BLaER1 treated with 17β-estradiol and CSF1 and Interleukin-3, amounts not matched to agents 10 nM and 100 nM (cell line): Measurements from ENCODE around the gene SPDYE3.
"Not testable (repeated sequence)": the region's sequence is repeated elsewhere in the genome, so short reads cannot be mapped to it uniquely, and the experiment has no call there.

Experiments used
- H3K27ac ChIP-seq, 11 experiments: shearing (Covaris generic); formaldehyde crosslinking; 2 replicates each; pipeline ENCODE4 v1.8.1; 2022
- H3K27me3 ChIP-seq, 11 experiments: shearing (Covaris generic); formaldehyde crosslinking; 2 replicates each; pipeline ENCODE4 v1.8.1; 2022
- H3K36me3 ChIP-seq, 11 experiments: shearing (Covaris generic); formaldehyde crosslinking; 2 replicates each; pipeline ENCODE4 v1.8.1; 2022
- H3K4me1 ChIP-seq, 10 experiments: shearing (Covaris generic); formaldehyde crosslinking; 2 replicates each; pipeline ENCODE4 v1.8.1; 2022
- H3K4me2 ChIP-seq, 11 experiments: shearing (Covaris generic); formaldehyde crosslinking; 2 replicates each; pipeline ENCODE4 v1.8.1; 2022
- H3K4me3 ChIP-seq, 10 experiments: shearing (Covaris generic); formaldehyde crosslinking; 2 replicates each; pipeline ENCODE4 v1.8.1; 2022
- H3K9ac ChIP-seq, 11 experiments: shearing (Covaris generic); formaldehyde crosslinking; 2 replicates each; pipeline ENCODE4 v1.8.1; 2022
- H3K9me3 ChIP-seq, 11 experiments: shearing (Covaris generic); formaldehyde crosslinking; replicated peaks in 1 of 11; 2 replicates each; pipeline ENCODE4 v1.8.1; 2022
- H4K20me1 ChIP-seq, 11 experiments: shearing (Covaris generic); formaldehyde crosslinking; 2 replicates each; pipeline ENCODE4 v1.8.1; 2022
- Cebpa-rat ChIP-seq, 11 experiments: shearing (Covaris generic); IDR thresholded peaks; 2 replicates each; pipeline ENCODE4 v1.8.1; 2022

Gene SPDYE3

DNA sequence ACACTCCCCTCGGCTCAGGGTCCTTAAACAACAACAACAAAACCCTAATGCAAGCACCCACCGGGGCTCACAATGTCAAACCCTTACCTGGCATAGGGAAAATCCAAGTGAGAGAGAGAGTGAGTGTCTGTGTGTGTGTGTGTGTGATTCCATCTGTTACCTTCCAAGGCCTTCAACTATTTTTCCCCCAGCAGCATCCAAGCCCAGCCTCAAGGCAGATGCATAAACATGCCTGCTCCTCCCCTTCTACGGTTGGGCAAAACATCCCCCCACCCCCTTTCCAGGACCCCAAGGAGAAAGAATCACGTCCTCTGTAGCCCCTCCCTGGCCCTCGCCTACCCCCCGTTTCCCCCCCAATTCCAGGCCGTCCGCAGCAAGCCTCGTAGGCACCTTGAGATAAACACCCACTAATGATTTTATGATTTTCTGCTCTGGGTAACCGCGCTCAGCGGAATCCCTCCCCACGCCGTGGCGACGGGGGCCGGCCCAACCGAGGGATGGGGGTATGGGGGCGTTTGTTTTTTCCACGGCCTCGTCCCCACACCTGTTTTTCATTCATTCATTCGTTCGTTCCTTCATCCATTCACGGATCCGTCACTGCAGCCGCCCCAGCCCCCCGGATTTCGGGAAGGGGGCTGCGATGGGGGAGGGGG is 36.4 kb upstream of the SPDYE3 start:
- Histone ChIP-seq H4K20me1 (peaks cover 0 to 48% (median 38%) of the 10 kb centered on the region in 11 experiments; a peak in 17 of 22 replicates), H3K4me2 (peak overlapping the region; percentile 67 to 87 (median 77)), H3K9ac (peak overlapping the region in 10 of 11 experiments; percentile 29 to 85 (median 56); a peak in 11 of 22 replicates), H3K4me3 (peak overlapping the region; percentile 82 to 92 (median 89); a peak in 19 of 20 replicates), H3K4me1 (peaks cover 10 to 31% (median 24%) of the 10 kb centered on the region in 10 experiments)
- H3K9me3 ChIP-seq, H3K27me3 ChIP-seq, H3K27ac ChIP-seq, H3K36me3 ChIP-seq: not testable (repeated sequence)

DNA sequence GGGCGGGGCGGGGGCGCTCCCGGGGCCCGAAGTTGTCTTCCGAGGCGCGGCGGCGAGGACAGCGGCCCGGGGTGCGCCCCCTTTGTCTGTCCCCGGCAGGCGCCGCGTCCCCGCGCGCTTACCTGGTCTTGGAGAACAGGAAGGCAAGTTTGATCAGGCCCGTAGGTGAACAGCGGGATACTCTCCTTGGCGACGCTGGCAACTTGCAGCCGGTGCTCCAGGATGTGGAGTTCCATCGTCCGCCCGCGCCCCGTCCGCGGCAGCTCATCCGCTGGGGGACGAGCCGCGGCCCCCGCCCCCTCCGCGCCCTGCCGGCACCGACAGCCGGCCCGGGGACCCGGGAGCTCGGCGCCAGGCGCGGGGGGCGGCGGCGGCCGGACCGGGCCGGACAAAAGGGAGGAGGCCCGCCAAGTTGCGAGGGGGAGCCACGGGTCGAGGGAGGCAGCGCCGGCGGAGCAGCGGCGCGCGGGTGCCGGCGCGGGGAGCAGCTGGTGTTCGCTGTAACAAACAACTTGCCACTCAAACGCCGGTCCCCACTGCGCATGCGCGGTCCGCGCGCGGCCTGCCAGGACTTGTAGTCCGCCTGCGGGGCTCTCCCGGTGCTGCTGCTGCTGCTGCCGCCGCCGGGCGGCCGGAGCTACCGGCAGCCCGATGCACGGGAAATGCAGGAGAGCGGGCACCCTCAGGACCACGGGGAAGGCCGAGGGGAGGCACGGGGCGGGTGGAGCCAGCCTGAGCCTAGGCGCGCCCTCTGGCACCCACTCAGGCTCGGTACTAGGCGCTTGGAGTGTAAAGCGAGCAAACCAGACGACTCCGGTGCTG is 35.6 kb upstream of the SPDYE3 start:
- Histone ChIP-seq H3K27ac (peak overlapping the region in 10 of 11 experiments; percentile 64 to 86 (median 76); a peak in 21 of 22 replicates), H3K4me2 (peak overlapping the region; percentile 64 to 87 (median 76)), H3K4me1 (peaks cover 9 to 24% (median 17%) of the 10 kb centered on the region in 10 experiments), H3K9ac (peak overlapping the region; percentile 78 to 88 (median 85)), H3K9me3 (no peaks in the 10 kb centered on the region), H3K4me3 (peak overlapping the region; percentile 82 to 92 (median 89)), H3K36me3 (no peaks in the 10 kb centered on the region), H3K27me3 (no peaks in the 10 kb centered on the region), H4K20me1 (peaks cover 0 to 39% (median 31%) of the 10 kb centered on the region in 11 experiments; a peak in 17 of 22 replicates)
- no peak for TF ChIP-seq Cebpa-rat (IDR thresholded peaks at IDR 0.05)

DNA sequence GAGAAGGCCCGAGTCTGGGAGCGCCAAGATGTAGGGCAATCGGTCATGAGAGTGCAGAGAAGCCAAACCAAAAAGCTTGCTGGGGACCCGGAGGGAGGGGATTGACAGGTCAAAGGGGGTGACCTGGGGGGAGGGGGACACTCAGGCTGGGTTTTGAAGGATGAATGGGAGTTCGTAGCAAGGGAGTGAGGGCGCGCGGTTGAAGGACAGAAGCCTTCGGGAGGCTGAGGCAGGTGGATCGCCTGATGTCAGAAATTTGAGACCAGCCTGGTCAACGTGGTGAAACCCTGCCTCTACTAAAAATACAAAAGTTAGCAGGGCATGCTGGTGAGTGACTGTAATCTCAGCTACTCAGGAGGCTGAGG is 35.0 kb upstream of the SPDYE3 start:
- Histone ChIP-seq H3K4me1 (peaks cover 8 to 24% (median 17%) of the 10 kb centered on the region in 10 experiments; a peak in 19 of 20 replicates), H3K4me3 (peak overlapping the region in 9 of 10 experiments; percentile 82 to 92 (median 89); a peak in 18 of 20 replicates), H3K4me2 (peak overlapping the region; percentile 64 to 87 (median 76)), H4K20me1 (peaks cover 0 to 33% (median 26%) of the 10 kb centered on the region in 11 experiments; a peak in 15 of 22 replicates), H3K27ac (peak overlapping the region in 7 of 11 experiments; percentile 64 to 86 (median 78); a peak in 10 of 22 replicates), H3K9ac (peak overlapping the region; percentile 78 to 88 (median 85); a peak in 20 of 22 replicates)
- not testable (repeated sequence) for H3K36me3 ChIP-seq, H3K9me3 ChIP-seq, H3K27me3 ChIP-seq

DNA sequence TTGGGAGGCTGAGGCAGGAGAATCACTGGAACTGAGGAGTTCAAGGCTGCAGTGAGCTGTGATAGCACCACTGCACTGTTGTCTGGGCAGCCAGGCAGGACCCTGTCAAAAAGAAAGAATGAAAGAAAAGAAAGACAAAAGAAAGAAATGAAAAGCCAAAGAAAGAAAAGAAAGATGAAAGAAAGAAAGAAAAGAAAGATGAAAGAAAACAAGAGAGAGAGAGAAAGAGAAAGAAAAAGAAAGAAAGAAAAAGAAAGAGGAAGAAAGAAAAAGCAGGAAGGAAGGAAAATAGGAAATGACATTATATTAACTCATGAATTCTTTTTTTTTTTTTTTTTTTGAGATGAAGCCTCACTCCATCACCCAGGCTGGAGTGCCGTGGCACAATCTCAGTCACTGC is 32.4 kb upstream of the SPDYE3 start:
- H3K36me3 ChIP-seq, result peaks cover 0 to 6% (median 0%) of the 10 kb centered on the region in 11 experiments; a peak in 2 of 22 replicates
- no peak overlapping the region for H3K4me3 ChIP-seq
- H3K4me2 ChIP-seq, result peak overlapping the region; percentile 10 to 69 (median 58); a peak in 21 of 22 replicates
- H3K9me3 ChIP-seq, result no peaks in the 10 kb centered on the region
- H4K20me1 ChIP-seq, result peaks cover 0 to 7% (median under 1%) of the 10 kb centered on the region in 11 experiments; a peak in 9 of 22 replicates
- H3K4me1 ChIP-seq, result peaks cover 8 to 24% (median 17%) of the 10 kb centered on the region in 10 experiments; a peak in 19 of 20 replicates
- H3K27me3 ChIP-seq, result no peaks in the 10 kb centered on the region
- H3K9ac ChIP-seq, result no peak overlapping the region
- no peak for TF ChIP-seq Cebpa-rat (IDR thresholded peaks at IDR 0.05)
- H3K27ac ChIP-seq, result no peak overlapping the region

DNA sequence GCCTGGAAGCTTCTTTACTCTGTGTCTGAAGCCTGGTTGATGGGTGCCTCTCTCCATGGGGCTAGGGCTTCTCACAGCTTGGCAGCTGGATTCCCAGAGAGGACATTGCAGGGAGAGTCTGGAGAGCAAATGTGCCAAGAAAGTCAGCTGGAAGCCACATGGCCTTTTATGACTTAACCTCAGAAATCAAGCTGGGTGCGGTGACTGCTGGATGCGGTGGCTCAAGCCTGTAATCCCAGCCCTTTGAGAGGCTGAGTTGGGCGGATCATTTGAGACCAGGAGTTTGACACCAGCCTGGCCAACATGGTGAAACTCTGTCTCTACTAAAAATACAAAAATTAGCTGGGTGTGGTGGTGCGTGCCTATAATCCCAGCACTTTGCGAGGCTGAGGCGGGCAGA is 31.4 kb upstream of the SPDYE3 start:
- H4K20me1 ChIP-seq, H3K9me3 ChIP-seq, H3K9ac ChIP-seq, H3K36me3 ChIP-seq, H3K4me3 ChIP-seq, H3K27me3 ChIP-seq: not testable (repeated sequence)
- Histone ChIP-seq H3K4me1 (peaks cover 8 to 19% (median 16%) of the 10 kb centered on the region in 10 experiments; a peak in 18 of 20 replicates), H3K4me2 (peak overlapping the region in 7 of 11 experiments; percentile 52 to 69 (median 59); a peak in 11 of 22 replicates), H3K27ac (peak overlapping the region in 1 of 11 experiments; percentile 3; a peak in 1 of 22 replicates)

DNA sequence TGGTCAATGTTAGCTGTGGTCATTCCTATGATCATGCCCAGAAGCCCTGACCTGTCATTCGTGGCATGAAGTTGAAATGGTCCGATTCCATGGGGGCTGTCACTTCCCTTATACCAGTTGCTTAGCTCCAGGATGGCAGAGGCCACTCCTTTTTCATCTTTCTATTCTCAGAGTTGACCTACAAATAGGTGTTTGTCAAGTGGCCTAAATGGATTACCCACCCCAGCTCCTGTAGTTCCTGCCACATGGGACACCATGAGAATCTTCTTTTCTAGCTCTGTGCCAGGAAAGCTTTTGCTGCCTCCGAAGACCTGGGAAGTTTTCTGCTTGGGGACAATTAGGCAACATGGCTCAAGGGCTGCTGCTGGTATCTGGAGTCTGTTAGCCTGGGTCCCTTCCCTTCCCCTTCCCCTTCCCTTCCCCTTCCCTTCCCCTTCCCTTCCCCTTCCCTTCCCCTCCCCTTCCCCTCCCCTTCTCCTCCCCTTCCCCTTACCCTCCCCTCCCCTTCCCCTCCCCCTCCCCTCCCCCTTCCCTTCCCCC is 25.4 kb upstream of the SPDYE3 start:
- H3K4me1 ChIP-seq, H3K9ac ChIP-seq, H4K20me1 ChIP-seq, H3K4me2 ChIP-seq, H3K9me3 ChIP-seq, H3K27me3 ChIP-seq, H3K27ac ChIP-seq, H3K36me3 ChIP-seq, H3K4me3 ChIP-seq: not testable (repeated sequence)

DNA sequence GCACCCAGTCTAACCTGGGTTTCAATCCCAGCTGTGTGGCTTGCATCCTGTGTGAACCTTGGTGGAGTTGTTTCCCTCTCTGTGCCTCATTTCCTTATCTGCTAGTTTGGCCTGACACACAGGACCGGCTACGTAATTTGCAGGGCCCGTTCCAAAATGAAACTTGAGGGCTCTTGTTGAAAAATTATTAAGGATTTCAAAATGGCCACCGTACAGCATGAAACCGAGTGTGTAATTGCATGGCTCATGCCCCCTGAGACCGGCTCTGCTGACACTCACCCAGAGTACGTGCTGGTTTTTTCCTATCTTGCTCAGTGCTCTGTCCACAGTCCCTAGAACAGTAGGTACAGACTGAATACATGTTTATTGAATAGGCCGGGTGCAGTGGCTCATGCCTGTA is 24.4 kb upstream of the SPDYE3 start:
- not testable (repeated sequence) for H3K27me3 ChIP-seq, H3K4me3 ChIP-seq, H3K9me3 ChIP-seq, H3K9ac ChIP-seq, H3K36me3 ChIP-seq, H3K4me1 ChIP-seq, H3K27ac ChIP-seq, H3K4me2 ChIP-seq, H4K20me1 ChIP-seq

DNA sequence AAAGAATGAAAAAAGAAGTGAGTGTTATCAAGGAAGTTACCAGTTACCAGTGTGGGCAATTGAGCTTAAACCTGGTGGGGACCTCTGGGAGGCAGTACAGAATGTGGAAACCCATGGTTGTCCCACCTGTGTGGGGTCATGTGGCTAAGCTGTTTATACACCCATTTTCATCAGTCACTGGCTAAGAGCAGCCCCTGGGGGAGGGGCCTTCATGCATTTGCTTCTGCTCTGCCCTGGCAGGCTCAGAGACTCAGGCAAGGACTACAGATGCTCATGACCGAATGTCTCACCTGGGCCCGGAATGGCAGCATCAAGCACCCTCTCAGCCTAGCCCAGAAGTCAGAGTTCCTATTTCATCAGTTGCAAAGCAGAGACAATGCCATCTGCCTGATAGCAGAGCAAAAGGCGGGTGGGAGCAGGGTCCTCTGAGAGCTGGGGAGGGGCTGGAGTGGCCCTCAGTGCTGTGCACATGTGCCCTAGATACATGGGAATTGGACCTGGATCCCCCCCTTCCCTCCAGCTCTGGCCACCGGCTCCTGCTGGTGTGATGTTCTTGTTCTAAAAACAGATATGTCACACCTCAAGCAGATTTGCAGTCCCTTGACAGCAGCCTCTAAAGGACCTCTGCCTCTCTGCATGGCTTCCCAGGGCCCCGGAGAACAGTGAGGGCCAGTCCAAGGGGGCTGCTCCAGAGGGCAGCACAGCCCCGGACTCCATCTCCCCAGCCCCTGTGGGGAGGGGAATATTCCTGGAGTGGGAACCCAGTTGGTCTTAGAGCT is 20.1 kb upstream of the SPDYE3 start:
- H3K4me3 ChIP-seq, H3K4me1 ChIP-seq, H3K27me3 ChIP-seq, H3K9ac ChIP-seq, H3K4me2 ChIP-seq, H3K36me3 ChIP-seq, H3K27ac ChIP-seq, H3K9me3 ChIP-seq, H4K20me1 ChIP-seq: not testable (repeated sequence)

DNA sequence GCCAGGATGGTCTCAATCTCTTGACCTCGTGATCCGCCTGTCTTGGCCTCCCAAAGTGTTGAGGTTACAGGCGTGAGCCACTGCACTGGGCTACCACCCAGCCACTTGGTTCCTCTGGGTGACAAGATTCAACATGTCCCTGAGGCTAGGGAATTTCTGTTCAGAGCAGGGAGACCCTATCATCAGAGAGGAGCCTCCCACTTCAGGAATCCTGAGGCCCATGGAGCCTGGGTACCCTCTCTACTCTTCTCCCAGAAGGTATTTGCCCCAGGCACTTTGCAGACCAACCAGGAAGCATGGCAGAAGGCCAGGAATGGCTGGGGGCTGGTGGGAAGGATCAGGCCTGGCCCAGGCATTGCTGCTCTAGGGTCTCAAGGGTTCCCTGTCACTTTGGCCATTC is 19.2 kb upstream of the SPDYE3 start:
- not testable (repeated sequence) for H3K9me3 ChIP-seq, H3K27ac ChIP-seq, H3K4me3 ChIP-seq, H3K27me3 ChIP-seq, H3K4me2 ChIP-seq, H4K20me1 ChIP-seq, H3K9ac ChIP-seq, H3K4me1 ChIP-seq, H3K36me3 ChIP-seq

DNA sequence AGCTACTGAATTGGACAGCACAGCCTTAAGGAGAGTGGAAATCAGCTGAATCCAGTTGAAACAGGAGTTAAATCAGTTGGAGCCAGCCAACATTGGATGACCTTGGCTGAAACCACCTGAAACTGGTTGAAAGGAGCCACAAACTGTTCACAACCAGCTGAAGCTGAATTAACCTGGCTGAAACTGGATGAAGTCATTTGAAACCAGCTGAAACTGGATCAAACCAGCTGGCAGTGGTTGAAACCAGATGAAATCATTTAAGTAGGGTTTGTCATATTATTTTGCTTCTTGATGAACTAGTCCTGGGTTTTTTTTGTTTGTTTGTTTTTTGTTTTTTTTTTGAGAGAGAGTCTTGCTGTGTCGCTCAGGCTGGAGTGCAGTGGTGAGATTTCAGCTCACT is 15.3 kb upstream of the SPDYE3 start:
- H4K20me1 ChIP-seq, H3K9ac ChIP-seq, H3K36me3 ChIP-seq, H3K4me3 ChIP-seq, H3K4me2 ChIP-seq, H3K27ac ChIP-seq, H3K27me3 ChIP-seq, H3K9me3 ChIP-seq: not testable (repeated sequence)
- H3K4me1 ChIP-seq, result peaks cover 0 to 12% (median 3%) of the 10 kb centered on the region in 10 experiments; a peak in 8 of 20 replicates

DNA sequence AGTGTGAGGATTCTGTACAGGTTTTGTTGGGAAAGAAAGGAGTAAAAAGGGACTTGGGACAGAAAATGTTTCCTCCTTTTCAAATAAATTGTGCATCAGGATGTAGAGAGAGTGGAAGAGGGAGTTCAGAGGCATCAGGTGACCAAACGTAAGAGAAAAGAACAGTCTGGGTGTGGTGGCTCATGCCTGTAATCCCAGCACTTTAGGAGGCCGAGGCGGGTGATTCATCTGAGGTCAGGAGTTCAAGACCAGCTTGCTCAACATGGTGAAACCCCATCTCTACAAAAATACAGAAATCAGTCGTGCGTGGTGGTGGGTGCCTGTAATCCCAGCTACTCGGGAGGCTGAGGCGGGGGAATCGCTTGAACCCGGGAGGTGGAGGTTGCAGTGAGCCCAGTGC is 12.2 kb upstream of the SPDYE3 start:
- H4K20me1 ChIP-seq, H3K27ac ChIP-seq: not testable (repeated sequence)

DNA sequence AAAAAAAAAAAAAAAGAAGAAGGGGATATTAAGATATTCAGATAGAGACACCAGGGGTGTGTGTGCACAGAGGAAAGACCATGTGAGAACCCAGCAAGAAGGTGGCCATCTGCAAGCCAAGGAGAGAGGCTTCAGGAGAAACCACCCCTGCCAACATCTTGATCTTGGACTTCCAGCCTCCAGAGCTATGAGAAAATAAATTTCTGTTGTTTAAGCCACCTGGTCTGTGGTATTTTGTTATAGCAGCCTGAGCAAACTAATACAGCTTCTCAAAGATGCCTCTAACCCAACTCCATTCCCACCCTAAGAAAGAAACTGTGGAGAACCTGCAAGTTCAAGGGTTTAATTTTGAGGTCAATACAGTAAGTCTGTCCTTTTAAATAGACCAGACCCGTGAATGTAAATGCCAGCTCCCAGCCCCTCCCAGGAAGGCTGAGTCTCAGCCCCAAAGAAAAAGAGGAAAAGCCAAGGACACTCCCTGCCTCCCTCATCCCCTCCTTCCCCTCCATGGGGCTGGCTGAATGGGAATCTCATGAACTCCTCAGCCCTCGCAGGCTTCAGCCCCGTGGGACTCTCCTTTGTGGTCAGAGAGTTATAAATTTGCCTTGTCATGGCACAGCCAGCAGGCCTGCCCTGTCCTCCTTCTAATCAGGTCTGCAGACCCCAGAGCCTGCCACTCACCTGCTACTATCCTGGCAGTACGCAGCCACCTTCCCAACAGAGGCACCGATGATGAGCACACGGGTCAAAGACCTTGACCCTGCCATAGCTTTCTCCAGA is 9.5 kb upstream of the SPDYE3 start:
- not testable (repeated sequence) for H3K9me3 ChIP-seq, H3K9ac ChIP-seq, H4K20me1 ChIP-seq, H3K4me3 ChIP-seq, H3K27ac ChIP-seq, H3K27me3 ChIP-seq
- Histone ChIP-seq H3K4me2 (peak overlapping the region in 9 of 11 experiments; percentile 6 to 42 (median 31); a peak in 9 of 22 replicates), H3K36me3 (peaks cover 0 to 10% (median 0%) of the 10 kb centered on the region in 11 experiments; a peak in 2 of 22 replicates), H3K4me1 (peaks cover 0 to 23% (median 9%) of the 10 kb centered on the region in 10 experiments; a peak in 13 of 20 replicates)

More for the DNA sequence above, 12.2 kb upstream of the SPDYE3 start:
- not testable (repeated sequence) for H3K36me3 ChIP-seq, H3K9ac ChIP-seq, H3K27me3 ChIP-seq, H3K9me3 ChIP-seq, H3K4me3 ChIP-seq
- Histone ChIP-seq H3K4me1 (peaks cover 0 to 23% (median 9%) of the 10 kb centered on the region in 10 experiments; a peak in 13 of 20 replicates), H3K4me2 (peak overlapping the region in 5 of 11 experiments; percentile 22 to 51 (median 44); a peak in 7 of 22 replicates)
